Gastrocnemius medialis (tissue), 4 donors: ENCODE results near the gene GARIN3. TPM values are rescaled to one million over a fixed set of nuclear protein-coding genes. Genes with fewer than 3 reads are reported as not detected.

Experiments
- ATAC-seq, 2 donors: fragments of 150-250 bp; one replicate each; pipeline ENCODE4 v1.9.1; 2016
- DNase-seq, 2 donors: peaks; one replicate each; pipeline ENCODE4 v3.0.0-alpha.2; 2019
- H3K27ac ChIP-seq, 4 donors: fragments of 200-600 bp; sonication (generic); 1 replicate in 1 of 4; 2 replicates in 3 of 4; pipeline ENCODE4 v1.5.1; 2016 to 2018; ENCODE audit warnings: mild to moderate bottlenecking in 2 of 4, moderate library complexity in 1 of 4
- H3K27me3 ChIP-seq, 3 donors: fragments of 200-600 bp; sonication (generic) in 2 of 3; 1 replicate in 1 of 3; 2 replicates in 2 of 3; pipeline versions ENCODE4 v1.5.1 to v1.6.0; 2016 to 2019; ENCODE audit warnings: mild to moderate bottlenecking in 1 of 3, moderate library complexity in 1 of 3
- H3K36me3 ChIP-seq, 2 donors: fragments of 200-600 bp; sonication (generic) in 1 of 2; one replicate each; pipeline ENCODE4 v1.5.1; 2017 to 2018
- H3K4me1 ChIP-seq, 2 donors: fragments of 200-600 bp; sonication (generic) in 1 of 2; one replicate each; pipeline ENCODE4 v1.5.1; 2016 to 2017; ENCODE audit warnings: mild to moderate bottlenecking in 2 of 2
- H3K4me3 ChIP-seq, 4 donors: fragments of 200-600 bp; sonication (generic) in 3 of 4; 1 replicate in 1 of 4; 2 replicates in 3 of 4; pipeline ENCODE4 v1.5.1; 2016 to 2019; ENCODE audit warnings: mild to moderate bottlenecking in 2 of 4
- H3K9me3 ChIP-seq, 3 donors: fragments of 200-600 bp; sonication (generic) in 2 of 3; 1 replicate in 1 of 3; 2 replicates in 2 of 3; pipeline ENCODE4 v1.5.1; 2016 to 2019
- CTCF ChIP-seq, 5 experiments: fragments of 450-650 bp in 3 of 5; fragments of 200-600 bp in 2 of 5; sonication (generic) in 2 of 5; IDR thresholded peaks in 4 of 5; conservative IDR thresholded peaks in 1 of 5; 1 replicate in 4 of 5; 2 replicates in 1 of 5; pipeline ENCODE4 v1.5.1; 2016 to 2019; ENCODE audit warnings: antibody characterized with exemption in 5 of 5, mild to moderate bottlenecking in 3 of 5, moderate library complexity in 3 of 5
- POLR2A ChIP-seq, 2 donors: fragments of 450-650 bp; IDR thresholded peaks; one replicate each; pipeline ENCODE4 v1.6.1; 2017; ENCODE audit warnings: antibody characterized with exemption in 2 of 2, mild to moderate bottlenecking in 2 of 2, moderate library complexity in 2 of 2
- in situ Hi-C, 4 donors: fragments of 200-750 bp; cut with MboI; loops; one replicate each; pipeline versions ENCODE4 v1.15.0 to v1.8.0; 2017; ENCODE audit warnings: low sequenced_read_pairs in 4 of 4
- intact Hi-C: fragments of 100-400 bp; cut with DNase I; formaldehyde crosslinking; loops from one replicate; pipeline ENCODE4 v1.15.1; 2023; ENCODE audit warnings: low total_unique reads
- total RNA-seq, 4 donors: library from RNA; depleted of rRNA; stranded (reverse); fragments of >200 nt; gene quantifications; one replicate each; pipeline versions ENCODE4 v1.1.0 to v1.2.3, GENCODE V29; 2016

The GARIN3 gene
- total RNA-seq, 4 donors from 2014 or later = not detected

GRCh38 chr5:157143127-157143971, 22.7 kb downstream of the GARIN3 start:
- peak; percentile 4 to 32 for DNase-seq
- Histone ChIP-seq H3K27me3 (no peaks in the 10 kb centered on the region), H3K4me3 (peak overlapping the region; percentile 68 to 96 (median 86)), H3K27ac (peak overlapping the region; percentile 83 to 90 (median 89)), H3K9me3 (no peaks in the 10 kb centered on the region), H3K4me1 (peaks cover 10% of the 10 kb centered on the region in 2 donors), H3K36me3 (peaks cover 0 to 5% of the 10 kb centered on the region in 2 donors)
- in situ Hi-C loops = loop anchor here in 3 of 4 donors (10.0 to 25.0 kb wide), 2 partner anchors 591 to 594 kb away; partner anchors contain the start of genes THG1L (in 3 of the 3) and LSM11 (in 2 of the 3)
- no peak for TF ChIP-seq CTCF (IDR thresholded peaks at IDR 0.05 in 4 of 5, conservative IDR thresholded peaks at IDR 0.05 in 1 of 5)
- no peak for TF ChIP-seq POLR2A (IDR thresholded peaks at IDR 0.05)
- intact Hi-C loops = loop anchor here (5.0 to 10.0 kb wide), 2 partner anchors 601 to 714 kb away; partner anchors contain the start of genes CLINT1 and LSM11
- ATAC-seq = peak; percentile 82

GRCh38 chr5:157142317-157143126, 23.5 kb downstream of the GARIN3 start, which contains the start of gene MED7:
TSS of gene MED7 (minus strand) at chr5:157142865. CDS start at chr5:157139431, 3,434 bp downstream.
- peak; percentile 98 to 100 for ATAC-seq
- in situ Hi-C loops = loop anchor here in 3 of 4 donors (10.0 to 25.0 kb wide), 2 partner anchors 592 to 595 kb away; partner anchors contain the start of genes THG1L (in 3 of the 3) and LSM11 (in 2 of the 3)
- TF ChIP-seq POLR2A (IDR thresholded peaks at IDR 0.05) (peak; percentile 57 to 76), CTCF (IDR thresholded peaks at IDR 0.05 in 4 of 5, conservative IDR thresholded peaks at IDR 0.05 in 1 of 5) (no peak)
- Histone ChIP-seq H3K9me3 (no peaks in the 10 kb centered on the region), H3K36me3 (peaks cover 0 to 13% of the 10 kb centered on the region in 2 donors), H3K27me3 (no peaks in the 10 kb centered on the region), H3K4me1 (peaks cover 10% of the 10 kb centered on the region in 2 donors), H3K27ac (peak within 1 kb of the TSS; percentile 83 to 90 (median 89)), H3K4me3 (peak within 1 kb of the TSS; percentile 68 to 96 (median 86))
- peak; percentile 95 for DNase-seq
- intact Hi-C loops = loop anchor here (5.0 to 10.0 kb wide), 2 partner anchors 602 to 715 kb away; partner anchors contain the start of genes CLINT1 and LSM11

- Histone ChIP-seq H3K27ac (no peak overlapping the region), H3K36me3 (peaks cover 0 to 19% of the 10 kb centered on the region in 2 donors), H3K9me3 (no peaks in the 10 kb centered on the region), H3K27me3 (no peaks in the 10 kb centered on the region), H3K4me1 (peaks cover 10% of the 10 kb centered on the region in 2 donors), H3K4me3 (no peak overlapping the region)
- DNase-seq (no peak), ATAC-seq (no peak)
- in situ Hi-C loops = loop anchor here in 2 of 4 donors (25.0 kb wide), 1 partner anchor 600 kb away; the partner anchor contains the start of genes LSM11 (in 2 of the 2) and THG1L (in 2 of the 2)
- intact Hi-C loops = no loop called here
- TF ChIP-seq POLR2A (IDR thresholded peaks at IDR 0.05) (no peak), CTCF (IDR thresholded peaks at IDR 0.05 in 4 of 5, conservative IDR thresholded peaks at IDR 0.05 in 1 of 5) (no peak)
Observed at GRCh38 chr5:157137691-157138090, 28.4 kb downstream of the GARIN3 start.

GRCh38 chr5:157132281-157132612, 33.8 kb downstream of the GARIN3 start:
- H3K27ac ChIP-seq = no peak overlapping the region
- ATAC-seq = no peak
- in situ Hi-C loops = loop anchor here in 2 of 4 donors (25.0 kb wide), 1 partner anchor 605 kb away; the partner anchor contains the start of genes LSM11 (in 2 of the 2) and THG1L (in 2 of the 2)
- TF ChIP-seq POLR2A (IDR thresholded peaks at IDR 0.05) = no peak
- TF ChIP-seq CTCF (IDR thresholded peaks at IDR 0.05 in 4 of 5, conservative IDR thresholded peaks at IDR 0.05 in 1 of 5) = no peak
- H3K36me3 ChIP-seq = peaks cover 0 to 4% of the 10 kb centered on the region in 2 donors
- intact Hi-C loops = no loop called here
- H3K9me3 ChIP-seq = no peaks in the 10 kb centered on the region
- no peaks in the 10 kb centered on the region for H3K27me3 ChIP-seq
- no peak for DNase-seq
- H3K4me3 ChIP-seq = no peak overlapping the region
- no peaks in the 10 kb centered on the region for H3K4me1 ChIP-seq
